ENCODE data around the gene MAGEL2. TPM values are rescaled to one million over a fixed set of nuclear protein-coding genes. Genes with fewer than 3 reads are reported as not detected.

MAGEL2 gene
- total and polyA plus RNA-seq, 2 donors (not counting 3 experiments of a cell fraction or from before 2014, with no cell fraction given), result not detected

DNA sequence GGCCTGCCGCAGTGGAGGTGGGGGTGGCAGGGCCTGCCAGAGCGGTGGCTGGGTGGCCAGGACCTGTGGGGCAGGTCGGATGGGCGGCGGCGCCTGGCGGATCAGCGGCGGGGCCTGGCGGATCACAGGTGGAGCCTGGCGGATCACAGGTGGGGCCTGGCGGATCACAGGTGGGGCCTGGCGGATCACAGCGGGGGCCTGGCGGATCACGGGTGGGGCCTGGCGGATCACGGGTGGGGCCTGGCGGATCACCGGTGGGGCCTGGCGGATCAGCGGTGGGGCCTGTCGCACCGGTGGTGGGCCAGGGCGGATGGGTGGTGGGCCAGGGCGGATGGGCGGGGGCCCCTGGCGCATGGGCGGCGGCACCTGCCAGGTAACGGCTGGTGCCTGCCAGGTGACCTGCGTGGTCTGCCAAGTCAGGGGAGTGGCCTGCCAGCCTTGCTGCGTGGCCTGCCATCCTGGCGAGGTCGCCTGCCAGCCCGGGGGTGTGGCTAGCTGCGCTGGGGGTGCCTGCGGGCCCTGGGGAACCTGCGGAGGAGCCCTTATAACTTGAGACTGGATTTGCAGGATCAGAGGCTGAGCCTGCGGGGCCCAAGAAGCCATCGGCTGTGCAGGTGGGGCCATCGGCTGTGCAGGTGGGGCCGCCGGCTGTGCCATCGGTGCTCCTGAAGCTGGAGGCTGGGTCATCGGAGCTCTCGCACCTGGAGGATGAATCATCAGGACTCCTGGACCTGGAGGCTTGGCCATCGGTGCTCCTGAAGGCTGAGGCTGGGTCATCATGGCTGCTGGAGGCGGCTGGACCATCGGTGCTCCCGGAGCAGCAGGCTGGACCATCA is 1.3 kb downstream of the MAGEL2 start:
- Histone ChIP-seq H3K9ac (replicated peaks; ENCODE audit: extremely low read depth, insufficient read depth, low read length) (no peak overlapping the region), H4K20me1 (replicated peaks; ENCODE audit: control insufficient read depth, extremely low read depth, insufficient read depth, low read length) (no peaks in the 10 kb centered on the region), H3K9me1 (replicated peaks; ENCODE audit: control insufficient read depth, extremely low read depth, insufficient read depth, low read length) (no peaks in the 10 kb centered on the region), H2AFZ (ENCODE audit: low read depth, low read length) (no peak overlapping the region), H3K9me3 (replicated peaks; ENCODE audit: control insufficient read depth, insufficient read depth, low read length) (no peaks in the 10 kb centered on the region), H3K79me2 (ENCODE audit: control insufficient read depth, insufficient read depth, low read length) (no peaks in the 10 kb centered on the region), H3K4me3 (replicated peaks in 1 of 3; ENCODE audit: insufficient read depth in 1 of 3, low read depth in 1 of 3, low read length in 3 of 3) (no peak overlapping the region), H3K36me3 (ENCODE audit: control insufficient read depth in 2 of 2, extremely low read depth in 1 of 2, insufficient read depth in 2 of 2, low read length in 2 of 2) (no peaks in the 10 kb centered on the region), H3K27me3 (ENCODE audit: control insufficient read depth in 2 of 2, insufficient read depth in 2 of 2, low read length in 2 of 2) (peaks cover 3 to 6% of the 10 kb centered on the region in 2 experiments), H3K27ac (ENCODE audit: insufficient read depth, low read depth, low read length) (no peak overlapping the region), H3K4me1 (ENCODE audit: control insufficient read depth, extremely low read depth, insufficient read depth, low read length) (no peaks in the 10 kb centered on the region), H3K4me2 (ENCODE audit: insufficient read depth, low read length) (no peak overlapping the region)
- FAIRE-seq (no peak), DNase-seq (ENCODE audit: low read depth, low spot score) (no peak)
- BruUV-seq (replicated peaks), result no TSS peak
- intact Hi-C loops (cut with micrococcal nuclease) (loop anchor here (10.0 kb wide), 3 partner anchors 1308 to 1858 kb away; partner anchors contain the start of genes SNRPN and SNURF), dilution Hi-C loops (cut with MboI; ENCODE audit: extremely low pct_ligation_motif_present, low sequenced_read_pairs) (no loop called here)
- ChIA-PET POLR2A (no interaction called here), CTCF (no interaction called here)
- TF ChIP-seq GATA2 (IDR thresholded peaks at IDR 0.05; ENCODE audit: insufficient read depth, insufficient read length, low read depth, low read length) (no peak), POLR2AphosphoS5 (IDR thresholded peaks at IDR 0.05; ENCODE audit: insufficient read depth, low read depth, low read length) (no peak), EZH2 (IDR thresholded peaks at IDR 0.05; ENCODE audit: borderline replicate concordance, low read depth, low read length, severe bottlenecking) (no peak), FOS (IDR thresholded peaks at IDR 0.05; ENCODE audit: borderline replicate concordance, insufficient read depth, low read length) (no peak), POLR2A (IDR thresholded peaks at IDR 0.05; ENCODE audit: low read depth, low read length) (no peak), MYC (IDR thresholded peaks at IDR 0.05; ENCODE audit: low read depth, low read length) (no peak), JUN (IDR thresholded peaks at IDR 0.05; ENCODE audit: borderline replicate concordance, insufficient read depth, insufficient read length, low read depth) (no peak)
- TF ChIP-seq, protein P1, sequence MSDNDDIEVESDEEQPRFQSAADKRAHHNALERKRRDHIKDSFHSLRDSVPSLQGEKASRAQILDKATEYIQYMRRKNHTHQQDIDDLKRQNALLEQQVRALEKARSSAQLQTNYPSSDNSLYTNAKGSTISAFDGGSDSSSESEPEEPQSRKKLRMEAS (IDR thresholded peaks at IDR 0.05; ENCODE audit: insufficient read depth, insufficient read length), result no peak
- TF ChIP-seq, protein P2, sequence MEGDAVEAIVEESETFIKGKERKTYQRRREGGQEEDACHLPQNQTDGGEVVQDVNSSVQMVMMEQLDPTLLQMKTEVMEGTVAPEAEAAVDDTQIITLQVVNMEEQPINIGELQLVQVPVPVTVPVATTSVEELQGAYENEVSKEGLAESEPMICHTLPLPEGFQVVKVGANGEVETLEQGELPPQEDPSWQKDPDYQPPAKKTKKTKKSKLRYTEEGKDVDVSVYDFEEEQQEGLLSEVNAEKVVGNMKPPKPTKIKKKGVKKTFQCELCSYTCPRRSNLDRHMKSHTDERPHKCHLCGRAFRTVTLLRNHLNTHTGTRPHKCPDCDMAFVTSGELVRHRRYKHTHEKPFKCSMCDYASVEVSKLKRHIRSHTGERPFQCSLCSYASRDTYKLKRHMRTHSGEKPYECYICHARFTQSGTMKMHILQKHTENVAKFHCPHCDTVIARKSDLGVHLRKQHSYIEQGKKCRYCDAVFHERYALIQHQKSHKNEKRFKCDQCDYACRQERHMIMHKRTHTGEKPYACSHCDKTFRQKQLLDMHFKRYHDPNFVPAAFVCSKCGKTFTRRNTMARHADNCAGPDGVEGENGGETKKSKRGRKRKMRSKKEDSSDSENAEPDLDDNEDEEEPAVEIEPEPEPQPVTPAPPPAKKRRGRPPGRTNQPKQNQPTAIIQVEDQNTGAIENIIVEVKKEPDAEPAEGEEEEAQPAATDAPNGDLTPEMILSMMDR (IDR thresholded peaks at IDR 0.05; ENCODE audit: extremely low read depth in 1 of 2, insufficient read depth in 1 of 2, low read depth in 1 of 2, low read length in 2 of 2), result no peak
